ENCODE results near the gene GYG1. TPM values are rescaled to one million over a fixed set of nuclear protein-coding genes. Genes with fewer than 3 reads are reported as not detected.

GYG1 gene
- polyA plus RNA-seq, 2 of the 4 experiments (the other 2 are of a cell fraction), result 39.6 to 59.8 TPM

GRCh38 chr3:148962513-148962912, 28.8 kb upstream of the GYG1 start (continued):
- no peak for TF ChIP-seq HEYL (CRISPR knock-in tag; IDR thresholded peaks at IDR 0.05)
- no peak; a peak in 1 of 5 replicates for TF ChIP-seq RAD21 (conservative IDR thresholded peaks at IDR 0.05 in 1 of 2, IDR thresholded peaks at IDR 0.05 in 1 of 2)
- no peak for TF ChIP-seq MAFK (IDR thresholded peaks at IDR 0.05; ENCODE audit: partially characterized antibody)
- no peak for TF ChIP-seq GATA3 (IDR thresholded peaks at IDR 0.05; ENCODE audit: borderline replicate concordance)
- no peak for TF ChIP-seq FOSB (CRISPR knock-in tag; IDR thresholded peaks at IDR 0.05)
- TF ChIP-seq NFE2L2 (conservative IDR thresholded peaks at IDR 0.05; ENCODE audit: low read length), result no peak
- TF ChIP-seq ELK1 (IDR thresholded peaks at IDR 0.05; ENCODE audit: low read depth, low read length), result no peak
- no peak for TF ChIP-seq EHMT2 (IDR thresholded peaks at IDR 0.05; ENCODE audit: low read depth)
- TF ChIP-seq CBX8 (IDR thresholded peaks at IDR 0.05), result no peak
- TF ChIP-seq FOXS1 (CRISPR knock-in tag; IDR thresholded peaks at IDR 0.05), result no peak

GRCh38 chr3:148964809-148965208, 26.5 kb upstream of the GYG1 start:
- Histone ChIP-seq H3K9me3 (no peaks in the 10 kb centered on the region), H3K27ac (no peak overlapping the region), H3K4me3 (no peak overlapping the region), H3K4me1 (no peaks in the 10 kb centered on the region), H3K4me2 (no peak overlapping the region)
- WGBS (ENCODE audit: missing lambda C conversion rate), result 95% methylated on average over 3 of the region's 3 CpGs
- FAIRE-seq (no peak), ATAC-seq (no peak), DNase-seq (ENCODE audit: low read depth in 1 of 2, low spot score in 1 of 2) (no peak)
- POLR2A ChIA-PET, result no interaction called here
- TF ChIP-seq, protein P1, sequence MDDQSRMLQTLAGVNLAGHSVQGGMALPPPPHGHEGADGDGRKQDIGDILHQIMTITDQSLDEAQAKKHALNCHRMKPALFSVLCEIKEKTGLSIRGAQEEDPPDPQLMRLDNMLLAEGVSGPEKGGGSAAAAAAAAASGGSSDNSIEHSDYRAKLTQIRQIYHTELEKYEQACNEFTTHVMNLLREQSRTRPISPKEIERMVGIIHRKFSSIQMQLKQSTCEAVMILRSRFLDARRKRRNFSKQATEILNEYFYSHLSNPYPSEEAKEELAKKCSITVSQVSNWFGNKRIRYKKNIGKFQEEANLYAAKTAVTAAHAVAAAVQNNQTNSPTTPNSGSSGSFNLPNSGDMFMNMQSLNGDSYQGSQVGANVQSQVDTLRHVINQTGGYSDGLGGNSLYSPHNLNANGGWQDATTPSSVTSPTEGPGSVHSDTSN (IDR thresholded peaks at IDR 0.05), result no peak
- TF ChIP-seq CBX8 (IDR thresholded peaks at IDR 0.05) (no peak), TP53 (CRISPR knock-in tag; IDR thresholded peaks at IDR 0.05) (no peak), ESRRA (IDR thresholded peaks at IDR 0.05; ENCODE audit: borderline replicate concordance, low read length) (no peak), HEYL (CRISPR knock-in tag; IDR thresholded peaks at IDR 0.05) (no peak), HOXB5 (CRISPR knock-in tag; IDR thresholded peaks at IDR 0.05) (no peak), NPAS2 (CRISPR knock-in tag; IDR thresholded peaks at IDR 0.05; ENCODE audit: borderline replicate concordance) (no peak), HDAC2 (IDR thresholded peaks at IDR 0.05) (no peak)
- CTCF ChIA-PET, result interaction anchor here (1.3 to 2.7 kb wide), 3 partner anchors 10 to 17 kb away, joined by 4 to 13 read pairs (median 5); no protein-coding TSS in a partner anchor

GRCh38 chr3:148968321-148968720, 23.0 kb upstream of the GYG1 start:
- FAIRE-seq (no peak), DNase-seq (ENCODE audit: low read depth in 1 of 2, low spot score in 1 of 2) (no peak), ATAC-seq (no peak)
- Histone ChIP-seq H3K4me2 (no peak overlapping the region), H3K9me3 (no peaks in the 10 kb centered on the region), H3K4me1 (no peaks in the 10 kb centered on the region), H3K4me3 (no peak overlapping the region), H3K27ac (no peak overlapping the region)
- WGBS (ENCODE audit: missing lambda C conversion rate), result 64% methylated on average over 1 of the region's 1 CpG
- POLR2A ChIA-PET, result no interaction called here
- TF ChIP-seq HOXB13 (CRISPR knock-in tag; IDR thresholded peaks at IDR 0.05; ENCODE audit: low read depth) (no peak), HES2 (IDR thresholded peaks at IDR 0.05) (no peak), CBX2 (IDR thresholded peaks at IDR 0.05; ENCODE audit: borderline replicate concordance, low read depth) (no peak), BCL3 (IDR thresholded peaks at IDR 0.05) (no peak), RAD21 (conservative IDR thresholded peaks at IDR 0.05 in 1 of 2, IDR thresholded peaks at IDR 0.05 in 1 of 2) (no peak), EHMT2 (IDR thresholded peaks at IDR 0.05; ENCODE audit: low read depth) (no peak), ESRRA (IDR thresholded peaks at IDR 0.05; ENCODE audit: borderline replicate concordance, low read length) (no peak), HMGXB4 (CRISPR knock-in tag; IDR thresholded peaks at IDR 0.05; ENCODE audit: borderline replicate concordance) (no peak), TFCP2L1 (CRISPR knock-in tag; IDR thresholded peaks at IDR 0.05) (no peak), NPAS2 (CRISPR knock-in tag; IDR thresholded peaks at IDR 0.05; ENCODE audit: borderline replicate concordance) (no peak), MAFK (IDR thresholded peaks at IDR 0.05; ENCODE audit: partially characterized antibody) (no peak)
- TF ChIP-seq, protein P2, sequence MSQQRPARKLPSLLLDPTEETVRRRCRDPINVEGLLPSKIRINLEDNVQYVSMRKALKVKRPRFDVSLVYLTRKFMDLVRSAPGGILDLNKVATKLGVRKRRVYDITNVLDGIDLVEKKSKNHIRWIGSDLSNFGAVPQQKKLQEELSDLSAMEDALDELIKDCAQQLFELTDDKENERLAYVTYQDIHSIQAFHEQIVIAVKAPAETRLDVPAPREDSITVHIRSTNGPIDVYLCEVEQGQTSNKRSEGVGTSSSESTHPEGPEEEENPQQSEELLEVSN (IDR thresholded peaks at IDR 0.05; ENCODE audit: borderline replicate concordance, low read depth), result no peak
- CTCF ChIA-PET, result interaction anchor here (0.8 to 2.5 kb wide), 3 partner anchors 13 to 21 kb away, joined by 3 to 11 read pairs (median 3); no protein-coding TSS in a partner anchor
